Measurements from ENCODE around the gene PRKAB1. TPM values are rescaled to one million over a fixed set of nuclear protein-coding genes. Genes with fewer than 3 reads are reported as not detected.

The PRKAB1 gene, protein sequence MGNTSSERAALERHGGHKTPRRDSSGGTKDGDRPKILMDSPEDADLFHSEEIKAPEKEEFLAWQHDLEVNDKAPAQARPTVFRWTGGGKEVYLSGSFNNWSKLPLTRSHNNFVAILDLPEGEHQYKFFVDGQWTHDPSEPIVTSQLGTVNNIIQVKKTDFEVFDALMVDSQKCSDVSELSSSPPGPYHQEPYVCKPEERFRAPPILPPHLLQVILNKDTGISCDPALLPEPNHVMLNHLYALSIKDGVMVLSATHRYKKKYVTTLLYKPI
- 10 to 100 TPM; 31.7 to 38.8 TPM for total RNA-seq

DNA sequence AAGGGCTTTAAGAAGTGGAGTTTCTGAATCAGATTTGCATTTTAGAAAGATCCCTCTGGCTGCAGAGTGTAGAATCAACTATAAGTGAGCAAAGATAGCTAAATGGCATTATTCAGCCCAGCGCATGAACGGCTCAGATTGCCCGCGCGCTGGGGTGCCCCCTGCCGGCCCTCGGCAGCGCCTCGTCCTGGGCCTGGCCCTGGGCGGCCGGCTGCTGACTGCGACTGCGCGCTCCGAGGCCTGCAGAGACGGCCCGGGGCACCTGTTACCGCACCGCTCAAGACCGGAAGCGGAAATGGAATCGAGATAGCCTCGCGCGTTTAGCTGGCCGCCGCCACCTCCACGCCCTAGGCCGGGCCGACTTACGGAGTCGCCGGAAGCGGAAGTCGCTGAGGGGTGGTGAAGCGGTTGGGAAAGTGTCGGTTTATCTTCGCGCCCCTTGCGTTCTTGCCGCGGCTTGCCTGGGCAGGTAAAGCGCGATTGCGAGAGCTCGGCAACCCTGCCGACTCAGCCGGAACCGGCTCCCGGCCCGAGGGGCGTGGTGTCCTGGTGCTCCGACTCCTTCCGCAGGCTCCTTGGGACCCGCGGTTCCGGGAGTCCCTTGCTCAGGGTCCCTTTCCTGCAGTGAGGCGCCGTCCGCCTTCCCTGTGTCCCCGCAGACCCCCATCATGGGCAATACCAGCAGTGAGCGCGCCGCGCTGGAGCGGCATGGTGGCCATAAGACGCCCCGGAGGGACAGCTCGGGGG lies at the start of gene PRKAB1:
TSS of gene PRKAB1 (plus strand) at position 557 of the 747 bp plus-strand sequence. CDS start at position 669, 112 bp downstream.

Small RNAs within 50 kb of the gene (microRNA-seq; reads per million reads assigned to microRNA genes)
- not detected for gene MIR1178 (ENCODE audit: borderline microRNAs expressed, borderline replicate concordance)

Other genes with a start within 250 kb of the PRKAB1 start
- not detected for gene TMEM233, start 74.4 kb upstream of the PRKAB1 start, total RNA-seq
- gene CIT, start 209.2 kb downstream of the PRKAB1 start, total RNA-seq: 10 to 100 TPM; 98.2 to 98.3 TPM

Measured in activated naive CD4-positive, alpha-beta T cell treated with anti-CD3 and anti-CD28 coated beads, Interleukin-2, amount 10 ng/mL, durations not matched to agents 5 hours and 36 hours (primary cell).